ENCODE results near the gene COG8.

DNA sequence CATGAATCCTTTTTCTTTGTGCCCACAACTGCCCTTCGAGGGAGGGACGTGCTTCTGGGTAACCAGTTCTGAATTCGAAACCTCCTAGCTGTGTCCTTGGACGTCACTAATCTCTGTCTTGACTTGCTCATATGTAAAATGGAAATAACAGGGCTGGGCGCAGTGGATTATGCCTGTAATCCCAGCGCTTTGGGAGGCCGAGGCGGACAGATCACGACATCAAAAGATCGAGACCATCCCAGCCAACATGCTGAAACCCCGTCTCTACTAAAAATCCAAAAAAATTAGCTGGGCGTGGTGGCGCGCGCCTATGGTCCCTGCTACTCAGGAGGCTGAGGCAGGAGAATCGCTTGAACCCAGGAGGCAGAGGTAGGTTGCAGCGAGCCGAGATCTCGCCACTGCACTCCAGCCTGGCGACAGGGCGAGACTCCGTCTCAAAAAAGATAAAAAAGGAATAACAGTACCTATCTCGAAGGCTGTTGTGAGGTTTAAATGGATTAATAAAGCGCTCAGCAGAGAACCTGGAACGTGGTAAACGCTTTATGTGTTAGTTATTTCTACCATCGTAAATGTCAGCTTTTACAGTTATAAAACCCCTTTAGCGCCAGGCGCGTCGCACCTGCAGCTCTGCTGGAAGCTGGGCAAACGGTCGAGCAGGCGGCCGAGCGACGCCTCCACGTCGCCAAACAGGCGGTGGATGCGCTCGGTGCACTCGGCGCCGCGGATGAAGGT is 641 bp downstream of the COG8 start:
- TF ChIP-seq POLR2A (IDR thresholded peaks at IDR 0.05; ENCODE audit: low read length), result no peak
- TF ChIP-seq GATA1 (IDR thresholded peaks at IDR 0.05; ENCODE audit: low read depth, low read length), result no peak

Data from erythroblast (primary cell).